GM18511 (cell line): ENCODE data around the gene PRDM16.

ENCODE experiments used
- ATAC-seq: cut with Tn5 transposase; IDR thresholded peaks from one replicate; pipeline ENCODE4 v1.9.1; 2021; ENCODE audit warnings: mild to moderate bottlenecking, moderate library complexity; ENCODE audit not compliant: unreplicated experiment

Gene PRDM16

GRCh38 chr1:3250624-3251023 lies 181.6 kb downstream of the PRDM16 start:
- ATAC-seq = no peak

- ATAC-seq = no peak
Measured at GRCh38 chr1:3251099-3251806, 182.2 kb downstream of the PRDM16 start.

- no peak for ATAC-seq
Measured at GRCh38 chr1:3251807-3252428, 182.9 kb downstream of the PRDM16 start.

GRCh38 chr1:3255680-3256079 lies 186.7 kb downstream of the PRDM16 start:
- no peak for ATAC-seq

GRCh38 chr1:3257788-3258187 lies 188.8 kb downstream of the PRDM16 start:
- no peak for ATAC-seq

- no peak for ATAC-seq
Measured at GRCh38 chr1:3258386-3259003, 189.5 kb downstream of the PRDM16 start.

- no peak for ATAC-seq
Measured at GRCh38 chr1:3259020-3259419, 190.0 kb downstream of the PRDM16 start.

GRCh38 chr1:3261007-3261968 lies 192.3 kb downstream of the PRDM16 start:
- no peak for ATAC-seq

GRCh38 chr1:3261969-3262579 lies 193.1 kb downstream of the PRDM16 start:
- ATAC-seq = no peak

- ATAC-seq = no peak
Measured at GRCh38 chr1:3262681-3263286, 193.8 kb downstream of the PRDM16 start.

GRCh38 chr1:3263790-3264189 lies 194.8 kb downstream of the PRDM16 start:
- ATAC-seq = no peak

- ATAC-seq = no peak
Measured at GRCh38 chr1:3264456-3264855, 195.5 kb downstream of the PRDM16 start.

- ATAC-seq = no peak
Measured at GRCh38 chr1:3265835-3266805, 197.1 kb downstream of the PRDM16 start.

GRCh38 chr1:3266870-3267549 lies 198.0 kb downstream of the PRDM16 start:
- ATAC-seq = no peak

GRCh38 chr1:3267550-3268270 lies 198.7 kb downstream of the PRDM16 start:
- no peak for ATAC-seq

- no peak for ATAC-seq
Measured at GRCh38 chr1:3268281-3268680, 199.3 kb downstream of the PRDM16 start.

GRCh38 chr1:3270403-3271245 lies 201.6 kb downstream of the PRDM16 start:
- no peak for ATAC-seq
